ENCODE results near the gene PMP22.

- no peak for TF ChIP-seq CTCF (conservative IDR thresholded peaks at IDR 0.05)
- TF ChIP-seq EZH2 (IDR thresholded peaks at IDR 0.05; ENCODE audit: low read depth): no peak
These were observed 19.4 kb upstream of the PMP22 start for GRCh38 chr17:15284537-15284936.

Measured in PC-9 (cell line).